Testis (tissue), 2 donors: ENCODE results near the gene TSACC.

Source experiments
- CTCF ChIP-seq, 3 experiments: fragments of 450-650 bp in 2 of 3; fragments of 200-600 bp in 1 of 3; sonication (generic) in 1 of 3; IDR thresholded peaks; one replicate each; pipeline ENCODE4 v1.5.1; 2016 to 2019; ENCODE audit warnings: antibody characterized with exemption in 3 of 3, mild to moderate bottlenecking in 2 of 3, moderate library complexity in 1 of 3
- POLR2A ChIP-seq: fragments of 450-650 bp; IDR thresholded peaks from one replicate; pipeline ENCODE4 v1.6.1; 2017; ENCODE audit warnings: antibody characterized with exemption, mild to moderate bottlenecking, moderate library complexity

- TF ChIP-seq POLR2A (no peak), CTCF (IDR thresholded peaks at IDR 0.05) (no peak)
These were observed 48.0 kb downstream of the TSACC start for GRCh38 chr1:156386134-156386901.
